DMS153 treated with DMSO at 0.1 percent for 48 hours (cell line): ENCODE measurements around the gene SPATA33.

Experiments
- DNase-seq: peaks from one replicate; lab custom pipeline; 2025; ENCODE audit not compliant: unreplicated experiment; lab: John Stamatoyannopoulos, UW

The SPATA33 gene

GRCh38 chr16:89657442-89658220 lies at the start of gene SPATA33, which contains the start of gene CHMP1A:
Gene SPATA33 (plus strand): TSS chr16:89657836. CDS start chr16:89657912, 76 bp downstream.
Gene CHMP1A (minus strand): TSS chr16:89657708. CDS start chr16:89657588, 120 bp downstream.
- DNase-seq = peak; percentile 67

DNA sequence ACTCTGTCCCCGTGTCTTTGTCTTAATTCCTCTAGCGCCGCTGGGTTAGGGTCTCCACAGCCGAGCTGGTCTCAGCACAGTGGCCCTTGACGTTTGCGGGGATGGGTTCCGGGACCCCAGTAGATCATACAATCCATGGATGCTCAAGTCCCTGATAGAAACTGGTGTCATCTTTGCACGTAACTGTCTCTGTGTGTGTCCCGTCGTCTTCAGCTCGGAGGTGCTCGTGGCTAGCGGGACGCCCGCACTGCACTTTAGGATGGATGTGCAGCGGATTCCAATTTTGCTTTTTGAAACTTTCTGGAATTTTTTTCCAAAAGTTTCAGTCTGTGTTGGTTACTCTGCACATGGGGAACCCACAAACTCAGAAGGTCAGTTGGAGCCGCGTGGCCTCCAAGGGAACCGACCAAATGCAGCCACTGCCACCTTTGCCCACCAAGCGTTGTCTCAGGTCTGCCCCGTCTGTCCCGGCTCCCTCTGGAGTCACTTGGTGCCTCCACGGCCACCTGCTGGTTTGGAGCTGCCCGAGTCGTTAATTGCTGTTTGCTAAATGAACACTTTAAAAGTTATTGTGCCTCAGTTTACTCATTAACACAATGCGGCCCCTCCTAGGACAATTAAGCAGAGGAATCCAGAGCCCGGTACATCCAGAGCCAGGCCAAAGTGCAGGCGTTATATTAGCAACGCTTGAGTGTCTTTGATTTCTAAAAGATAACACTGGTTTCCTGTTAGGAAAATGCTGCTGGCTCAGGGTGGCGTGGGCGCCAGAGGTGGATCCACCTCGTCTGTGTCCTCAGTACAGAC lies 49.5 kb upstream of the SPATA33 start:
- no peak for DNase-seq

- no peak for DNase-seq
These were observed 47.6 kb upstream of the SPATA33 start for GRCh38 chr16:89610108-89610453.

DNA sequence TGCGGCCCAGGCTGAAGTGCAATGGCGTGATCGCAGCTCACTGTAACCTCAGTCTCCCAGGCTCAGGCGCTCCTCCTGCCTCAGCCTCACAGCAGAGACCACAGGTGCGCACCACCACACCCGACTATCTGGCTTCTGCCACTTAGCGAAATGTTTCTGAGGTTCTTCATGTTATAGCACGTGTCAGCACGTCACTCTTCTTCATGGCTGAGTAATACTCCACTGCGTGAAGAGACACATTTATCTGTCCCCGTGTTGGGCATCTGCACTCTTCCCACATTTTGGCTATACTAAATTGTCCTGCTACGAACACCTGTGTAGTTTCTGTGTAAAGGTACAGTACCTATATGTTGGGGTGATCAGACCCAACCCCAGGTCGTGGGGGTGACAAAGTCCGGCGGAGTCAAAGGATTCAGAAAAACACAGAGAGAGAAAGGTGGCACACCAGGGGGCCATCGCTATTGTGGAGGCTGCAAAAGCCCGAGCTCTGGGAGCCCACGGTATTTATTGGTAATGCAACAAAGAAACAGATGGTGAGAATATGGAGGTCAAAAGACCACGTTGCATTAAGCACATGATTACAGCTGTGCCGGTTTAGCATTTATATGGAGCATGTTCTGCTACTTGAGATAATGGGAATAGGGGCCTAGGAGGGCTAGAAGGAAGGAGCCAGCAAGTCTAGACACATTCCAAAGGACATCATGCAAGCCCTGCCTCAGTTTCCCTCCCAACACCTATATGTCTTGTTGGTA lies 45.0 kb upstream of the SPATA33 start:
- no peak for DNase-seq

GRCh38 chr16:89613231-89613953 lies 44.2 kb upstream of the SPATA33 start, which contains the start of gene DPEP1:
Gene DPEP1 (plus strand): TSS chr16:89613642. CDS start chr16:89630411, 16,769 bp downstream.
- no peak for DNase-seq

- no peak for DNase-seq
These were observed 43.6 kb upstream of the SPATA33 start for GRCh38 chr16:89613954-89614459.

DNA sequence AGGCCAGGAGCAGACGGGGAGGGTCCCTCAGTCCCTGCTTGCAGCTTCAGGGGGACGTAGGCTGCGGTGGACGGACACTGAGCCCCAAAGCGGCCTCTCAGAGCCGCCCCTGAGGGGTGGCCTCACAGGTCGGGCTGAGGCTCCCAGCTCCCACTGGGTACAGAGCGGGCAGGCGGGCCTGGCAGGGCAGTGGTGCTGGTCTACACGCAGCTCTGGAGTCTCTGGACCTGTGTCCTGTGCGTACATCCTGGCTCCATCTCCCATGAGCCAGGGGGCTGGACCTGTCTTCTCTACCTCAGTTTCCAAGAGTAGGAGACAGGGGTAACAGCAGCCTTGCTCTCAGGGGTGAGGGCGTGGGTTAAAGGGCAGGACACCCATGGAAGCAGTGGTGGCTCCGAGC lies 42.5 kb upstream of the SPATA33 start:
- no peak for DNase-seq

GRCh38 chr16:89615596-89616090 lies 42.0 kb upstream of the SPATA33 start:
- no peak for DNase-seq

GRCh38 chr16:89616623-89617022 lies 41.0 kb upstream of the SPATA33 start:
- no peak for DNase-seq

DNA sequence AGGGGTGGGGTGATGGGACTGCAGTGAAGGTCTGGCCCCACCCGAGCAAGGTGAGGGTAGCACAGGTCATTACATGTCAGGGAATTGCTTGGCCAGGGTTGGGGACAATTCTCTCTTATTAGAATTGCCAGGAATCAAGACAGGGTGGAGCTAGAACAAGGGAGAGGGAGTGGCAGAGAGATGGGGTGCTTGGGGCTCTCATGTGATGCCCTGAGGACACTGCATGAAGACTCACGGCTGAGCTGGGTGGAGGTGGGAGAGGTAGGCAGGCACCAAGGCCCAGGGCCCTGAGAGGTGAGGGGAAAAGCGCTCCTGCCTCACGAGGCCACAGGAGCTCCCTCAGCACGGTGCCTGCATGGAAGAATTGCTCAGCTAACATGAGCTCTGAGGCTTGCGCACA lies 40.6 kb upstream of the SPATA33 start:
- no peak for DNase-seq

DNA sequence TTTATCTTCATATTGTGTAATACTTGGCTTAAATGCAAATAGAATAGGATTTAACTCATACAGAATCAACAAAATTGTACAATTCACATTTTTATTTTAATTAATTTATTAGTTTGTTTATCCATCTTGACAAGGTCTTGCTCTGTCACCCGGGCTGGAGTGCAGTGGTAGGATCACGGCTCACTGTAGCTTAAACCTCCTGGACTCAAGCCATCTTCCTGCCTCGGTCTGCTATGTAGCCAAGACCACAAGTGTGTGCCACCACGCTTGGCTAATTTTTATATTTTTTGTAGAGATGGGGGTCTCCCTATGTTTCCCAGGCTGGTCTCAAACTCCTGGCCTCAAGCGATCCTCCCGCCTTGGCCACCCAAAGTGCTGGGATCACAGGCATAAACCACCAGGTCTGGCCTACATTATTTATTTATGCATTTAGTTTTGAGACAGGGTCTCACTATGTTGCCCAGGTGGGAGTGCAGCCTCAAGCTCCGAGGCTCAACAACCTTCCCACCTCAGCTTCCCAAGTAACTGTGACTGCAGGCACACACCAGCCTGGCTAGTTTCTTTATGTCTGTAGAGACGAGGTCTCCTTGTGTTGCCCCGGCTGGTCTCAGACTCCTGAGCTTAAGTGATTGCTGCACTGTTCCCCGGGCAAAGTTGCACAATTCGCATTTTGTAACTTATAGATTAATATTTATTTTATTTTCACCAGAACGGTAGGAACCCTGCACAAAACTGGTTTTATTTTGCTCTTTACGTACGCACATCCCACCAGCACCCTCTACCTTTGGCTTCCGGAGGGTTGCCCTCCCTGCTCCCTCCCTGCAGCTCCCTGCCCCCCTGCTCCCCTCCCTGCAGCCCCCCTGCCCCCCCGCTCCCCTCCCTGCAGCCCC lies 39.3 kb upstream of the SPATA33 start:
- DNase-seq = no peak

DNA sequence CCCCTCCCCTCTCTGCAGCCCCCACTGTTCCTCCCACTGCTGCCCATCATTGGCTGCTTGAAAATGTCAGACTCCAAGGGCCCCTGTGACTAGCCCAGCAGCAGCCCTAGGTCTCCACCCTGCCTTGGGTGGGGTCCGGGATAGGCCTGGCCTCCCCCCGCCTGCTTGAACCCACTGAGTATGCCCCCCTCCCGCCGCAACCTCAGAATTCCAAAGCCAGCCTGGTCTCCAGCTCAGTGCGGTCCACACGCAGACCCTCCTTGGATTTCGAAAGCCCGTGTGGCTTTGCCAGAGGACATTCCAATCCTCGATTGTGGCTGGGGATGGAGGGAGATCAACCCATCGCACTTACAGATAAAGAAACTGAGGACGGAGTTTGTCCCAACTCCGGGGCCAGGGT lies 37.8 kb upstream of the SPATA33 start:
- DNase-seq = no peak

- no peak for DNase-seq
These were observed 37.2 kb upstream of the SPATA33 start for GRCh38 chr16:89620406-89620841.

GRCh38 chr16:89621136-89621697 lies 36.4 kb upstream of the SPATA33 start:
- no peak for DNase-seq

GRCh38 chr16:89621698-89622409 lies 35.8 kb upstream of the SPATA33 start:
- no peak for DNase-seq

DNA sequence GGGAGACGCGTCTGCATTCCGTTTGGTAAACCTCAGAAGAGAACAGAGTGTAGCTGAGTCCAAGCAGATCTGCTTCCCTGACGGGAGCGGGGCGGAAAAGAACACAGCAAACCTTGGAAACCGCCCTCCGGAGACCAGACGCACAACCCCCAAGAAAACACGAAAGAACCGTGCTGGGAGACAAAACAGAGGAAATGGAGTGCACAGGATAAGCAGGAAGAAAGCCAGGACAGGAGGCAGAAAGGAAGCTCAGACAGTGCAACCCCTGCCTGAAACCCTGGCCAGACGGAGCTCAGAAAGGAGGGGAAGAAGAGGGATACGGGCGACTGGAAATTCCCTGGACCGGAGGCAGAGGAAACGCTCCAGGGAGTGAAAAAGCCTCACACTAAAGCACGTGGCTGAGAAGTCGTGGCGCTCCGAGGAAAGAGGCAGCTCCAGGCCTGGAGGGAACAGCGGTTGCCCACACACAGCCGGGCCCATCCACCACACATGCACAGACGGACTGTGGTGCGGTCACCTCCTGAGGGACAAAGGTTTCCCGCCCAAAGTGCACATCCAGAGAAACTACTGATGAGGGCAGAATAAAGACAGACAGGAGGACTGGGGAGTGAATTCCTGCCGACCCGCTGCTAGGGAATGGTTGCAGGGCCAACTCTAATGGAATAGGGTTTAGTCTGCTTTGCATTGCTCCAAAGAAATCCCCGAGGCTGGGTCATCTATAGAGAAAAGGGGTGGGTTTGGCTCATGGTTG lies 34.0 kb upstream of the SPATA33 start:
- DNase-seq = no peak
